HG03175 (cell line): Measurements from ENCODE around the gene CLTC.

Experiments used
- ATAC-seq: cut with Tn5 transposase; IDR thresholded peaks from one replicate; pipeline ENCODE4 v1.9.1; 2021; ENCODE audit warnings: mild to moderate bottlenecking, moderate library complexity; ENCODE audit not compliant: unreplicated experiment

The CLTC gene

GRCh38 chr17:59722623-59723022 is 102.9 kb downstream of the CLTC start:
- no peak for ATAC-seq

- no peak for ATAC-seq
These were observed 103.3 kb downstream of the CLTC start for GRCh38 chr17:59723041-59723440.

- no peak for ATAC-seq
These were observed 103.9 kb downstream of the CLTC start for GRCh38 chr17:59723607-59724006.

- ATAC-seq: no peak
These were observed 106.0 kb downstream of the CLTC start for GRCh38 chr17:59725691-59726090.

- ATAC-seq: no peak
These were observed 108.3 kb downstream of the CLTC start for GRCh38 chr17:59727817-59728533.

GRCh38 chr17:59730268-59730834 is 110.7 kb downstream of the CLTC start:
- no peak for ATAC-seq

GRCh38 chr17:59733697-59734096 is 114.0 kb downstream of the CLTC start:
- no peak for ATAC-seq

- ATAC-seq: no peak
These were observed 114.5 kb downstream of the CLTC start for GRCh38 chr17:59734226-59734625.

GRCh38 chr17:59737324-59737723 is 117.6 kb downstream of the CLTC start:
- ATAC-seq: no peak

- no peak for ATAC-seq
These were observed 124.1 kb downstream of the CLTC start for GRCh38 chr17:59743842-59744241.

GRCh38 chr17:59745040-59745439 is 125.3 kb downstream of the CLTC start:
- no peak for ATAC-seq
